GM06990 (cell line): ENCODE measurements around the gene OSER1.

Experiments used
- DNase-seq: peaks from one replicate; pipeline ENCODE4 v3.0.0-alpha.2; 2011; ENCODE audit not compliant: insufficient read length; ENCODE audit errors: extremely low read depth
- H3K27me3 ChIP-seq: replicated peaks from 2 replicates; pipeline ENCODE4 v1.6.0; 2011; ENCODE audit warnings: low read length; ENCODE audit not compliant: control insufficient read depth, insufficient read depth
- H3K36me3 ChIP-seq: 2 replicates; pipeline ENCODE4 v1.5.1; 2011; ENCODE audit warnings: low read length; ENCODE audit not compliant: control insufficient read depth, insufficient read depth
- H3K4me3 ChIP-seq: replicated peaks from 2 replicates; pipeline ENCODE4 v1.5.1; 2011; ENCODE audit warnings: low read depth, mild to moderate bottlenecking, control low read depth, low read length
- TF ChIP-seq, protein P1 (sequence below): IDR thresholded peaks from 2 replicates; pipeline ENCODE4 v1.5.1; 2011; ENCODE audit warnings: low read length, control low read depth, mild to moderate bottlenecking, inconsistent platforms; ENCODE audit not compliant: insufficient read depth, poor library complexity, severe bottlenecking

OSER1 gene

DNA sequence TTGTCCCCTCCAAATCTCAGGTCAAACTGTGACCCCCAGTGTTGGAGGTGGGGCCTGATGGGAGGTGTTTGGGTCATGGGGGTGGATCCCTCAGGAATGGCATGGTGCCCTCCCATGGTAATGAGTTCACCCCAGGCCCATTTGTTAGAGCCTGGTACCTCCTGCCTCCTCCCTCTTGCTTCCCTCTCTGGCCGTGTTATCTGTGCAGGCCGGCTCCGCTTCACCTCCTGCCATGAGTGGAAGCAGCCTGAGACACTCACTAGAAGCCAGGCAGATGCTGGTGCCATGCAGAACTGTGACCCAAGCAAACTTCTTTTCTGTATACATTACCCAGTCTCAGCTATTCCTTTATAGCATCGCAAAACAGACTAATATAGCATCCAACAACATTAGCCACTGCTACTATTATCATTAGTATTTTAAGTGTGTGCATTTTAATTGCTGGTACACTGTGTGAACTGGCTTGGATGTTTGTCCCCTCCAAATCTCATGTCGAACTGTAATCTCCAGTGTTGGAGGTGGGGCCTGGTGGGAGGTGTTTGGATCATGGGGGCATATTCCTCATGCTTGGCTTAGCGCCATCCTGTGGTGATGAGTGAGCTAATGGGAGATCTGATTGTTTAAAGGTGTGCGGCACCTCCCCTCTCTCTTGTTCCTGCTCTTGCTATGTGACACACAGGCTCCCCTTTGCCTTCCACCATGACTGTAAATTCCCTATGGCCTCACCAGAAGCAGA is 12.2 kb upstream of the OSER1 start:
- Histone ChIP-seq H3K36me3 (no peaks in the 10 kb centered on the region), H3K27me3 (no peaks in the 10 kb centered on the region), H3K4me3 (no peak overlapping the region)
- TF ChIP-seq, protein P1, sequence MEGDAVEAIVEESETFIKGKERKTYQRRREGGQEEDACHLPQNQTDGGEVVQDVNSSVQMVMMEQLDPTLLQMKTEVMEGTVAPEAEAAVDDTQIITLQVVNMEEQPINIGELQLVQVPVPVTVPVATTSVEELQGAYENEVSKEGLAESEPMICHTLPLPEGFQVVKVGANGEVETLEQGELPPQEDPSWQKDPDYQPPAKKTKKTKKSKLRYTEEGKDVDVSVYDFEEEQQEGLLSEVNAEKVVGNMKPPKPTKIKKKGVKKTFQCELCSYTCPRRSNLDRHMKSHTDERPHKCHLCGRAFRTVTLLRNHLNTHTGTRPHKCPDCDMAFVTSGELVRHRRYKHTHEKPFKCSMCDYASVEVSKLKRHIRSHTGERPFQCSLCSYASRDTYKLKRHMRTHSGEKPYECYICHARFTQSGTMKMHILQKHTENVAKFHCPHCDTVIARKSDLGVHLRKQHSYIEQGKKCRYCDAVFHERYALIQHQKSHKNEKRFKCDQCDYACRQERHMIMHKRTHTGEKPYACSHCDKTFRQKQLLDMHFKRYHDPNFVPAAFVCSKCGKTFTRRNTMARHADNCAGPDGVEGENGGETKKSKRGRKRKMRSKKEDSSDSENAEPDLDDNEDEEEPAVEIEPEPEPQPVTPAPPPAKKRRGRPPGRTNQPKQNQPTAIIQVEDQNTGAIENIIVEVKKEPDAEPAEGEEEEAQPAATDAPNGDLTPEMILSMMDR: no peak
- DNase-seq: no peak

DNA sequence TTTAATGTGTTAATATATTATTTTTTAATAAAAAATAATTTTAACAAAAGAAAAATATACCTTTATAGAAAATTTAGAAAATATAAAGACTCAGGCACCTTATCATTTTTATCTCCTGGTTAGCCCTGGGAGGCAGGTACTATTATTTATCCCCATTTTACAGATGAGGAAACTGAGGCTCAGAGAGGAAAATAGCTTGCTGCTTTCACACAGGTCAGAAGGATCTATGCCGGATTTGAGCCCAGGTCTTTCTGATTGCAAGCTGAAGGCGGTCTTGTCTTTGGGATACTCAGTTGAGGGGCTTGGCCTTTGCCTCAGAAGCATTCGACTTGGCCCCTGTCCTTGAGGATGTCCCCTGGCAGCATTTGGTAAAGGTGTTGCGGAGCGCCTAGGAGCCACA is 11.5 kb upstream of the OSER1 start:
- Histone ChIP-seq H3K27me3 (no peaks in the 10 kb centered on the region), H3K36me3 (no peaks in the 10 kb centered on the region), H3K4me3 (no peak overlapping the region)
- TF ChIP-seq, protein P1: no peak
- DNase-seq: no peak

DNA sequence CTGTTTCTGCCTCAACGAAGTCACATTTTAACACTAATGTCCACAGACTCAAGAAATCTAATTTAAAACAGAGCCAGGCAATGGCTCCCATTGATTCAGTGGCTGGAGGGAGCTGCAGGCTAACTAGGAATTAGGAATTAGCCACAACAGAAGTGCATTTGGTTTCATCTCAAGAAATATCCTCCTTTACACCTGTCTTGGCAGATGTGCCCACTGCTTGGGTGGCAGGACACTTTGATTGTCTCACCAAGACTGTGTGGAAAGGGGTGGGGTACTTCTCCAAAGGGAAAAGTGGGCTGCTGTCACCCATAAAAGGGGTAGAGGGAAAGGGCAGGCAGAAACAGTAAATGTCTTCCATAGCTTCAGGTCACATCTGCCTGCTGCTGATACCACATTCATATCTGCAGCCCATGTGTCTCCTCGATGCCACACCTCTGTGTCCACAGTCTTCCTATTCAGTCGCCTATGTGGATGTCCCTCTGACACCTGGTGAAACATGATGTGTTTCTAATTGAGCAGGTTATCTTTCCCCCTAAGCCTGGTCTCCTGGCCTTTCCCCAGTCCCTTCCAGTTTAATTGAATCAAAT is 10.9 kb upstream of the OSER1 start:
- TF ChIP-seq, protein P1: no peak
- Histone ChIP-seq H3K27me3 (no peaks in the 10 kb centered on the region), H3K36me3 (no peaks in the 10 kb centered on the region), H3K4me3 (no peak overlapping the region)
- no peak for DNase-seq

DNA sequence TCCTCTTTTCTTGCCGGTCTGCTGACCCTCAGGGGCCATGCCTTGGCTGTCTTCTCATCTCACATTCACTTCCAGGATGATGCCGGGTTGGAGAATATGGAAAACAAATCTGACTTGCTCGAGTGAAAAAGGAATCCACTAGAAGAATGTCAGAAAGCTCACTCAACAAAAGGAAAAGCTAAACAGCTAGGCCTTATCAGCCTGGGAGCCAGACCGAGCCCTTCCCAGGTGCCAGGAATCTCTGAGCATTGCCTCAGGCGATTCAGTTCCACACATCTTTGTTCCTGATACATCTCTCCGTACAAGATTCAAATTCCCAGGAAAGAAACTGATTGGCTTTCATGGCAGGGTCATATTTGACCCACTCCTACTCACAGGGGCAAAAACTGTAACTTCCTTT is 9.2 kb upstream of the OSER1 start:
- TF ChIP-seq, protein P1: no peak
- no peaks in the 10 kb centered on the region for H3K27me3 ChIP-seq

DNA sequence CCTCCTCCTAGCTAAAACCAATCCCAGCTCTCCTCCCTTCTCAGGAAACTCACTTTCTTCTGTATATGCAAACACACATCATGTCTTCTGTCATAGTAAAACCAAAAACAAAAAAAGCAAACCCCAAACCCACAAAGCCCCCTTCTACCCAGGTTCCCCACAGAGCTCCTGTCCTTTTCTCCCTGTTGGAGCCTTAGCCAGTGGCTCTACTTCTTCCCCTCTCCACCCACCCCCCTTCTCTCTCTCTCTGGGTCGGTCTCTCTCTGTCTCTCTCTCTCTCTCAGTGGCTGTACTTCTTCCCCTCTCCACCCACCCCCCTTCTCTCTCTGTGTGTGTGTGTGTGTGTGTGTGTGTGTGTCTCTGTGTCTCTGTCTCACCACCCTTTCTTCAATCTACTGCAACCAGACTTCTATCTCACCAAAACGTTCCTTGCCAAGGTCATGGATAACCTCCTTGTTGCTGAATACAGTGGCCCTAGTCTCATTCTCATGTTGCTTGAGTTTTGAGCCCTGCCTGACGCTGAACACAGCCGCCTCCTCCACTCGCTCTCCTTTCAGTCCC is 8.7 kb upstream of the OSER1 start:
- Histone ChIP-seq H3K36me3 (no peaks in the 10 kb centered on the region), H3K4me3 (no peak overlapping the region), H3K27me3 (no peaks in the 10 kb centered on the region)
- TF ChIP-seq, protein P1: no peak
- DNase-seq: no peak

More for the DNA sequence above, 9.2 kb upstream of the OSER1 start:
- H3K4me3 ChIP-seq: no peak overlapping the region
- no peak for DNase-seq
- H3K36me3 ChIP-seq: no peaks in the 10 kb centered on the region
